ENCODE data around the gene PLCD1.
"Not testable (repeated sequence)": the region's sequence is repeated elsewhere in the genome, so short reads cannot be mapped to it uniquely, and the experiment has no call there.

The PLCD1 gene

DNA sequence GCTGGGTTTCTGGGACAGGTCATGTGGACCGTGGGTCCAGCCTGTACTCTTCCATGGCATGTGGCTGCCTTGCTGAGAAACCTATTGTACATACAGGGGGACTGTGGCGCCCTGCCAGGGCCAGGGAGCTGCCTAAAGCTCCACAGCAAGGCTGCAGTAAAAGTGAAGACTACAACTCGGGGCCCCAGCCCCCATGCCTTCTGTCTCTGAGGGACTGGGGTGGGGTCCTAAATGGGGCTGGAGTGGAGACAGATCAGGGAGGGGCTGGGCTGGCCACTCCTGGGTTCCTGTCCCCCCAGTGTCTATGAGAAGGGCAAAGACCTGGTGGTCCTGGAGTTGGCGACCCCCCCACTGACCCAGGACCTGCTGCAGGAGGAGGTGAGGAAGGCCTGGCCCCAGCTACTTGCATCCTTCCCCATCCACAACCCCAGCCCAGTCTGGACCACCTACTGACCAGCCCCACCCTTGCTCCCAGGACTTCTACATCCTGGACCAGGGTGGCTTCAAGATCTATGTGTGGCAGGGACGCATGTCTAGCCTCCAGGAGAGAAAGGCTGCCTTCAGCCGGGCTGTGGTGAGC, 31.6 kb downstream of the PLCD1 start:
- no peak for DNase-seq

DNA sequence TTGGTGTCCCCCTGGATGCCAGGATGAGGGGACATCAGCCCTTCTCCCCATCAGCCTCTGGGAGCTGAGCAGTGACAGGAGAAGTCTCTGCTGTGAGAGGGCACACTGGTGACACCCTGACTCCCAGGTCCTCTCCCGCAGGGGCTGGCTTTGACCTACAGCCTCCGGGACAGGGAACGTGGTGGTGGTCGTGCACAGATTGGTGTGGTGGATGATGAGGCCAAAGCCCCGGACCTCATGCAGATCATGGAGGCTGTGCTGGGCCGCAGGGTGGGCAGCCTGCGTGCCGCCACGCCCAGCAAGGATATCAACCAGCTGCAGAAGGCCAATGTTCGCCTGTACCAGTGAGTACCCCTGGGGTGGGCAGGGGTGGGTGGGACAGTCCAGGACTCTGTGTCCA, 32.1 kb downstream of the PLCD1 start:
- DNase-seq, result no peak

DNA sequence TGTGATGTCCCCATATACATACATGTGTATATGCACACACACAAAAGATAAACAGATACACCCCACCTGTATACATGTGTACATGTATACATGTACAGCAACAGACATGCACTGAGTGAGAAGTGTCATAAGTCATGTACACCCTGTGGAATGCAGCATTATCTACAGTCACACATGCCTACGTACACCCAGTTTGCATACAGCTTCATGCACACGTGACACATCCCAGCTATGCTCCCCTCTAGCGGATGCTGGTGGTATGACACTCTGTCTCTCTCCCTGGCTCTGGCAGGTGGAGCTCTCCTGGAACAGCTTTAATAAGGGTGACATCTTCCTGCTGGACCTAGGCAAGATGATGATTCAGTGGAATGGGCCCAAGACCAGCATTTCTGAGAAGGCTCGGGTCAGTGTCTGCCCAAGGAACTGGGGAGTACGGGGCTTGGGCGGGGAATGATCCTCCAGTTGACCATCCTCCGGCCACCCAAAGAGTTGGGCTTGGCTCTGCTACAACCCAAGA, 32.6 kb downstream of the PLCD1 start:
- peak; percentile 45 to 76 for DNase-seq

DNA sequence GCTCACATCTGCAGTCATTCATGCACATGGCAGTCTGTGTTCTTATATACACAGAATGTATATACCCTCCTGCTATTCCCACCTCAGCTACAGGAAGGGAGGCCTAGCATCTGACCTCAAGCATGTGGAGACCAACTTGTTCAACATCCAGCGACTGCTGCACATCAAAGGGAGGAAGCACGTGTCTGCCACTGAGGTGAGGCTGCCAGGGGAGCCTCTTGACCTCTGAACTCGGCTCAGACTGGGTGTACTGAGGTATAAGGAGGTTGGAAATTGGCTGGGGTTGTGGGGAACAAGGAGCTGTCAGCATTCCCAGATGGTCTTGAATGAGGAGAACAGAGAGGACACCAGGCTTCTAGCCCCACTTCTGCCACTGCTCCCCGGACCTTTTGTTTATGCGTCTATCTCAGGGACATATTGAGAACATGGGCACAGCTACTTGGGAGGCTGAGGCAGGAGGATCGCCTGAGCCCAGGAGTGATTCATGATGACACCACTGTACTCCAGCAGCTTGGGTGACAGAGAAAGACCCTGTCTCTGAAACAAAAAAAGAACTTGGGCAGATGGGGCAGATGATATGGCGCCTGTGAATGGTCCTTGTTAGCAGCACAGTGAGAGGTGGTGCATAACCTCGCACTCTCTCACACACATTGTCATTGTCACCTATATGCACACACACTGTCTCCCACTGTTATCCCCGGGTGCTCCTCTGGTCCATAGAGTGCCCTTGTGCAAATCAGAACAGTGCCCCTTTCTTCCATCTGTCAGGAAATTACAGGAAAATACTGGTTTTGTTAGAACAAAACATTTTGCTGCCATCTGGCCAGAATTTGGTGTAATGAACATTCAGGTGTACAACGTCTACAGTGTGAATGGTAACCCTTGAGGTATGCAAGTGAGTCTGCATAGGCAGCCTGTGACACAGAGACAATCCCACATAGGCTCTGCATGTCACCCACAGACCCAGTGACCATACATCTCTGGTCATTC, 33.5 kb downstream of the PLCD1 start:
- DNase-seq, result peak; percentile 34 to 79

DNA sequence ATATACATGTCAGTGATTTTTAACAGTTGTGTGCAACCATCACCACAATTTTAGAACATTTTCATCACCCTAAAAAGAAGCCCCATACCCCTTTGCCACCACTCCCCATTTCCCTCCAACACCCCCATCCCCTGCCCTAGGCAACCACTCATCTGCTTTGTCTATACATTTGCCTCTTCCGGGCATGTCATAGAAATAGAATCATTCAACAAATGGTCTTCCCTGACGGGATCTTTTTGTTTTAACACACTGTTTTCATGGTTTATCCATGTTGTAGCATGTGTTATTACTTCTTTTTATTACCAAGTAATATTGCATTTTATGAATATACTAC, 34.8 kb downstream of the PLCD1 start:
- DNase-seq, result no peak

DNA sequence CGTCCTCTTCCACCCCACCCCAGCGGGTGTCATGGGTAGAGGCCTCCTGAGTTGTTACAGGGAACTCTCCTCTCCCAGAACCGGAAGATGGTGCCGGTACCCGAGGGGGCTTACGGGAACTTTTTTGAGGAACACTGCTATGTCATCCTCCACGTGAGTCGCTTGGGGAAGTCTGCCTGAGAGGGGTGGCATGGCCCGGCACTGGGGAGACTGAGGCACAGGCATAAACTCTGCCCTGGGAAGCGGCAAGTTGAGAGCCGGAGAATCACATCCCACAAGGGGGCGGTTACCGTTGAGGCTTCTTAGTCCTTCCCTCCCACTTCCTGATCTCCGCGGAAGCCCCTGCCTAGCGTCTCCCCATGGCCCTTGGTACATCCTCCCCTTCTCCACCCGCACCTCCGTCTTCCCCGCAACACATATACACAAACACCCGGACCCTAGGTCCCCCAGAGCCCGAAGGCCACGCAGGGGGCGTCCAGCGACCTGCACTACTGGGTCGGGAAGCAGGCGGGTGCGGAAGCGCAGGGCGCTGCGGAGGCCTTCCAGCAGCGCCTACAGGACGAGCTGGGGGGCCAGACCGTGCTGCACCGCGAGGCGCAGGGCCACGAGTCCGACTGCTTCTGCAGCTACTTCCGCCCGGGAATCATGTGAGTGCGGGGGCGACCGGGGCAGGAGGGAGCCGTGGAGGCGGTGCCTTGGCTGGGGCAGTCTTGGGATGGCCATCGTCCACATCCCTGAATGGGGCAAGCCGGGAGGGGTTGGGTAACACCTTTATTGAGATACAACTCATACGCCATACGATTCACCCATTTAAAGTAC, 35.4 kb downstream of the PLCD1 start:
- DNase-seq, result no peak

DNA sequence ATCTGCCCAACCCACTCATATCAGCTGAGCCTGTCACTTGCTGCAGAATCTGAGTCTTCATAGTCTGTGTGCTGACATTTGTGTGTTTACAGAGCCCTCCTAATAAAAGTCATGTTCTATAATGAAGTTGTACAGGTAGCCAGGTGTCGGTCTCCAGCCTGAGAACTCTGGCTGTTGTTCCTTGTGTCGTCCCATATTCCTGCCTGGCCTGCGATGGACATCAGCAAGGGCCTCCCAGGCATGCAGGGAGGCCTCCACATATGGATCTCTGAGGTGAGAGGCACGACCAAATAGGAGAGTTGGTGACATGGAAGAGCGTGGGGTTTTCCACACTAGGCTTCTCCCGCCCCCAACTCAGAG, 36.0 kb downstream of the PLCD1 start:
- DNase-seq, result no peak

DNA sequence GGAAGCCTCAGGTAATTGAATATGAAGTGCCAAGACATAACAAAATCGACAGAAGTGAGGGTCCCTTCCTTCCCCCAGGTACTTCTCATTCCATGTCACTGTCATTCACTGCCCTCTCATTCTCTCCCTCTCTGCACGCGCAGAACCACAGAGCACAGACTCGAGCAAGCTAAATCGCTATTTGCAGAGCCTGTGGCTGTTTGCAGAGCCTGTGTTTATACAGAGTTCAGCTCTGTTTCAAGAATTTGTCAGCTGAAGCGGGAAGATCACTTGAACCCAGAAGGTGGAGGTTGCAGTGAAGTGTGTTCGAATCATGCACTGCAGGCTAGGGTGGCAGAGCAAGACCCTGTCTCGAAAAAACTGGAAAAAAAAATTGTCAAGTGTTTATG, 36.4 kb downstream of the PLCD1 start:
- DNase-seq, result no peak

DNA sequence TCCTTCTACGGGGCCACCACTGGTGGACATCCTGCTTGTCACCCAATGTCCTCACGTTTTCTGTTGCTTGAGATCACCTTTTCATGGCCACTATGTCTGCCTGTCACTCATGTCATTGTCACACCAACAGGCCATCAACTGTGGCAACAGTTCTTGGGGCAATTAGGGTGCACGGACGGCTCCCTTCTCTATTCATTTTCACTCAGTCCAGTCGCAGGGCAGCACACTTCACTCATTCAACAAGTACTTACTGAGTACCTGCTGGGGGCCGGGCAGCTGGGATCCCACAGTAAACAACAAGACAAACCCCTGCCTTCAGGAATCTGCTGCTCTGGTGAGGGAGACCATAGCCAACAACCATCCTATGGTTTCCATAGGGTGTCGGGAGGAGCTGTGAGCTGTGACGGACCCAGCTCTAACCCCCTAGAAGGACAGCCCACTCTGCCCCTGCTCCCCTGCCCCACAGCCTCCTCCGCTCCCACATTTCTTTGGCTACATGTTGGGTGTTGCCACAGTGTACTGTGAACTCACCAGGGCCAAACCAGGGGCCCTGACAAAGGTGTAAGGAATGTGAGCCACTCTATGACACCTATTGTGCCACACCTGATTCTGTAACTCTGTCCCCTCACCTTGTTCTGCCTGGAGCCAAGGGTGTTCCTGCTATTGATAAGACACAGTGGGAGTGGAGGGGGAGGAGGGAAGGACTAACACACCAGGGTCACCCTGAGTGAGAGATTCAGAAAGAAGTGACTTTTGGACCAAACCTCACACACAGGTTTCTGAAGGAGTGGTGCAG, 37.0 kb downstream of the PLCD1 start:
- no peak for DNase-seq

DNA sequence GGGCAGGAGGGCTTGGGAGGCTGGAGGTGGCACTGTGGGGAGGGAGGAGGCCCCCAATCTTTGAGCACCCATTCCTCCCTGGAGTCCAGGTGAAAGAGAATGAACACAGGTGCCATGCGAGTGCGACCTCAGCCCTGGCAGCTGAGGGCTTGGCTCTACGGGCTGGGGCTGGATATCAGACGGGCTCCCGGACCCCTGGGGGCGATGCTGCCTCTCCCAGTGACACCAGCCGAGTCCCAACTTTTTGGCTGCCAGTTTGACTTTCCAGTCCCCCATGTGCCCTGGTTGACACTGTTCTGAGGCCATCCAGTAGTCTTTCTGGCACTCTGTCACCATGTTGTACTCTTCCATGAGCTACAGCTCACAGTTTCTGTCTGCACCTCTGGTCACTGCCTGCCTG, 37.6 kb downstream of the PLCD1 start:
- no peak for DNase-seq

DNA sequence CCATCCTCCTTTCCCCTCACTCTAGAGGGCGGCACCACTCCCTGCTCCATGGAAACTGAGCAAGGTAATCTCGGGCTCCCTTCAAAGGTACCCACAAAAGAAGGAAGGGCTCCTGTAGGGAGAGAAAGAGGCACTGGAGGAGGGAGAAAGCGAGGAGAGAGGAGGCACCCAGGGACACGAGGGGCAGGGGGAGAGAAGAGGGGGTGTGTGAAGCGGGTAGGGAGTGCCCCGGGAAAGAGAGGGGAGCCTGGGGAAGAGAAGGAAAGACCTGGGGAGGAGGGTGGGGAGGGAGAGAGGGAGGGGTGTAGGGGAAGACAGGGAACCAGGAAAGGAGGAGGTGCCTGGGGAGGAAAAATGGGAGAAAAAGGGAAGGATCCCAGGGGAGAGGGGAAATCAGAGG, 38.3 kb downstream of the PLCD1 start:
- no peak for DNase-seq

DNA sequence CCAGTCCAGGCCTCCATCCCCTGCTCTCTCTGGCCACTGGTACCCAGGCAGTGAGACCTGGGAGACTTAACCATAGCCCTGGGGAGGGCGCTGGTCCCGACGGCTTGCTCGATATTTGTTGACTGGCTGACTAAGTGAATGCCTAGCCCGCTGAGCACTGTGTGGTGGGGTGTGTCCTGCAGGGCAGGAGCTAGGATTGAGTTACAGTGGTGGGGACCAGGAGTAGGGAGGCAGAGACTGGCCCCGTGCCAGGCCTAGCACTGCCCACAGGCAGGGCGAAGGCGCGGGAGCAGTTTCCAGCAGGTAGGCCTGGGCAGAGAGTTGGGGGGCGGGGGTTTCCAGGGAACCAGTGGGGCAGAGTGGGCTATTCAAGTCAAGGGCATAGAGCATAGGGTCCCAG, 38.9 kb downstream of the PLCD1 start, which contains the start of gene VILL:
VILL (plus strand) TSS at position 260 of the 400 bp plus-strand sequence. CDS start 2,887 bp downstream, outside the sequence.
- DNase-seq, result no peak

DNA sequence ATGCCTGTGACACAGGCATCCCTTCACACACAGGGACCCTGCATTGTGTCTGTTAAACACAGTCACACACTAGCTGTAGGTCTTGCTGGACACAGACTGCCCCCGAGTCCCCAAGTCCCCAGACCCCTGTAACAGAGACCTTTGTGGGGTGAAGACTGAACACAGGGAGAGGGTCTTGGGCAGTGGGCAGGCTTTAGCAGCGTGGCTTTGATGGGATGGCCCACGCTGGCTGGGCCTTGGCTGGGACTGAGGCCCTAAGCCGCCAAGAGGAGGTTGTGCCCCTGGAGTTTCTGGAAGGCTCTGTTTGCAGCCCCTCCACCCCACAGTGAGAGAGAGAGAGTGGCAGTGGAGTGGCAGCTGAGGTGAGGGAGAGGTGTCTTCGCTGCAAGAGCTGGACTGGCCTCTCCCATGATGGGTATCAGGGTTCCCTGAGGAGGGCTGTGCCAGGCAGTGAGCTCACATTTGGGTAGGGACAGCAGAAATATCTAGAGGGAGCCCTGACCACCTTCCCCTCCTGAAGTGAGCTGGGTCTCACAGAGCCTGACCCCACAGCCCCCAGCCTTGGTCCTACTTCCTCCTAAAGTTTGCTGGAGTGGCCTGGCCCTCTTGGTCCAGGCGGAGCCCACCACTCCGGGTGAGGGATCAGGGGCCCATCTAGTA, 39.5 kb downstream of the PLCD1 start:
- DNase-seq, result no peak

DNA sequence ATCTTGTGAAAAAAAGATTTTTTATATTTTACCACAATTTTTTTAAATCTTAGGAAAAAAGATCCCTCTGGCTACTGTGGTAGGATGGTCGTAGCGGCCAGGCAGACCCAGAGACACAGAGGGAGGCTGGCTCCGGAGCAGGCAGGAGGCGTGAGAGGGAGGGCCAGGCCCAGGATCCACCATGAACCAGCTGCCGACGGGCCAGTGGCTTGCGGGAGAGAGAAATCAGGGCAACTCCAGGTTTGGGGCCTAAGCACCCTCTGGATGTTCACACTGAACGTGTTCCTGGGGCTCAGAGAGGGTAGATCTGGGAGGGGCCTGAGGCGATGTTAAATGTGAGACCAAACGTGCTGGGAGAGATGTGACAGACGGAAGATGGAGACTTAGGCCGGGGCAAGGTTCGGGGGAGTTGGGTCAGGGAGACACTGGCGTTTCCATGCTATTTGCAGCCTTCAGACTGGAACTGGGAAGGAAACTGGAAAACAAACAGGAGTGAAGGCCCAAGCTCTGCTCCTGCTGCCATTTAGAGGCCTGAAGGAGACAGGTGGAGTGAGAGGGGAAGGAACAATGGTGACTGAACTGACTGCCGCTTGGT, 40.4 kb downstream of the PLCD1 start:
- no peak for DNase-seq

DNA sequence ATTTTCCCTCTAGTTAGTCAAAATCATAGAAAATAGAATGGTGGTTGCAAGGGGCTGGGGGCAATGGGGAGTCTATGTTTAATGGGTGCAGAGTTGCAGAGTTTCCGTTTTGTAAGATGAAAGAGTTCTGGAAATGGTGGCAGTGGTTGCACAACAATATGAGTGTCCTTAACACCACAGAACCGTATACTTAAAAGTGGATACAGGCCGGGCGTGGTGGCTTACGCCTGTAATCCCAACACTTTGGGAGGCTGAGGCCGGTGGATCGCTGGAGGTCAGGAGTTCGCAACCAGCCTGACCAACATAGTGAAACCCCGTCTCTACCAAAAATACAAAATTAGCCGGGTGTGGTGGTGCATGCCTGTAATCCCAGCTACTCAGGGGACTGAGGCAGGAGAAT, 41.1 kb downstream of the PLCD1 start:
- DNase-seq, result not testable (repeated sequence)

DNA sequence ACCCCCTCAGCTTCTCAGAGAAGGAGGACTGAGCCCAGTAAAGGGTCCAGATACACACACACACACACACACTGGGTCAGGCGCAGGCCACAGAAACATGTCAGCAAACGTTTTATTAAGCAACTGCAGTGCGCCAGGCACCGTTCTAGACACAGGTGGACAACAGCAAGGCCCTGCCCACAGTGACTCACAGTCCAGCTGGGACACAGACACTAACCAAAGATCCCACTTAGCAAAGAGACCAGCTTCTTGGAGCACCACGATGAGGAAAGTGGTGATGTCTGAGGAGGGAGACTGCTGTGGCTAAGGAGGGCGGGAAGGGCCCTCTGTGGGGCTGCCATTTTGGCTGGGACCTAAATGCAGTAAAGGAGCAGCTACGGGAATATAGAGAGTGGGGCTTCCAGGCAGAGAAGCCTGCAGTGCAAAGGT, 41.7 kb downstream of the PLCD1 start:
- DNase-seq, result no peak

DNA sequence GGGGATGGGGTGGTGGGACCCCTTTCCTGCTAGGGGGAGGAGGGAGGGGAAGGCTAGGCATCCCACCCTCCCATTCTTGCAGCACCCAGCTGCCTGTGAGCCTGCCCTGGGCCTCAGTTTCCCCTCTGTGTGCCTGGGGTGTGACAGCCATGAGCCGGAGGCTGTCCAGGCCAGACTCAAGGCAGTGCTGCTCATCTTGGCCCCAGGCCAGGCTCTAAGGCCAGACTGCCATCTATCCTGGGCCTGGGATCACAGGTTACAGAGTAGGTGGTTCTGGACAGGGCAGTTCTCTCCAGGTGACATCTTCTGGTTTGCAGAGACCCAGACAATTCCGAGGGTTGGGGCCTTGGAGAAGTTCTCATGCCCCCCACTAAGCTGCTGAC, 42.1 kb downstream of the PLCD1 start:
- no peak for DNase-seq

DNA sequence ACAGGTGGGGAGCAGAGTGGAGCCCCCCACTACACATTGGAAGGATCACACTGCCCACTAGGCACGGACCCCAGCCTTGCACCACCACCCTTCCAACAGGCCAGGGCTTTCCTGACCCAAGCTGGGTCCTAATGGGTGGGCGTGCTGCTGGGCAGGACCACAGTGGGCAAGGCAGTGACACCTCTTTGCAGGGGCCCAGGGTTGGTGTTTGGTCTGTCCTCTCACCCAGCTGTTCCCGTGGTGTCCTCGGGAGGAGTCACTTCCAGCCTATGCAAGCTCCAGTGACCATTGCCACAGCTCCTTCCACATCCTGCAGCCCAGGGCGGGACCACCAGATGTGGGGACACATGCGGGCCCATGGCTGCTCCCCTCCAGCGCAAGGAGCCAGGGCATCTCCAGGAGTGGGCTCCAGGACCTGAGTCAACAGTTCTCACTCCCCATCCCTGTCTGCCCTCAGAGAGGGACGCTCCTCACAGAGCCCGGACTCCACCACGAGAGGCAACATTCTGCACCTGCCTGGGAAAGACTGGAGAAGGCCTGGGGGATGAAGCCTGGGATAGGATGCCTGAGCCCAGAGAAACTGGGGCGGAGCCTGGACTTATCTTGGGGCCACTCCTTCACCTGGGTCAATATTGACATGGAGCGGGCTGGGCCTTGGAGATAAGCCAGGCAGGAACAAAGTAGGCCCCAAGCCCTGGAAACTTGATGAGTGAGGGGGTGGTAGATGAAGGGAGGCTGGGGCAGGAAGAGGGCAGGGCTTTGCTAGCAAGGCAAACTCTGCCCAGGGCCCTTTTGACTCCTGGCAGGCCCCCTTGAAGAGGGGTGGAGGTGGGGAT, 42.7 kb downstream of the PLCD1 start:
- DNase-seq, result no peak

DNA sequence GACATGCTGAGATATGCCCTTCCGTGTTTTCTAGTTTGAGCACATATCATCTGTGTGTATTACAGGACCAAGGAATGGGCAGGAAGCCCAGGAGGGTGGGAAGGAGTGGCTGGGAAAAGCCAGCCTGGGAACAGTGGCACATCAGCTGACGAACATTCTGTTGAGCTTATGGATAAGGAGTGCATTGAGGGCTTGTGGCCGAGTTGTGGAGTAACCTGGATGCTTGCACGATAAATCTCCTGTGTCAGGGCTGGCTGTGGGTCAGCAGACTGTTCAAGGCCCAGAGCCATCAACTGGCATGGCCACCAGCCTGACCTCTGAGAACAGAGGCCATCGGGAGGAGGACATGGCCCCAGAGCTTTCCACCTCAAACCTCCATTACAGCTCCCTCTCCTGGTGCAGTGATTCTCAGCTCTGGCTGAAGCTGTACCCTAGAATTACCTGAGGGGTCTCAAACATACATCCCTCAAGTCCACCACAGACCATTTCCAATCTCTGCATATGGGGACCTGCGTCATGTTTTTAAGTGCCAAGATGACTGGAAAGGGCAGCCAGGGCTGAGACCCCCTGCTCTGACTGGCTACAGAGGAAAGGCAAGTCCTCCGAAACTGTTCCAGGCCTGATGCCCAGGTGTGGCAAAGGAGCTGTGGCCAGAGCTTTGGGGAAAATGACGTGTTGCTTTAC, 43.7 kb downstream of the PLCD1 start:
- no peak for DNase-seq

DNA sequence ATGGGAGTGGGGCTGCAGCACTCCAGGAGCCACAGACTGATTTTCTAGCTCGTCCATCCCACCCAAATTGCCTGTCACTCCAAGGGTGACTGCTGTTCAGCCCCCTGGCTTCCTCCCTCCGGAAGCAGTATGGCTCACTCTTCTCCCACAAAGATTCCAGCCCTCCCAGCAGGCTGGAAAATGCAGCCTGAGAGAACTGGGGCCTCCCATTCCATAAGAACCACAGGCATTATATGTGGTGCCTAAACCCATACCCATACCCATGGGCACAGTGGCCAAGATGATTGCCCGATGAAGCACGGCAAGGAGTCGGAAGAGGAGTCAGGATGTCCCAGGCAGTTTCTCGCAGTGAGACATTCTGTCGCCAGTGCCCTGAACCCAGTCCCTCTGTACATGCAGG, 44.8 kb downstream of the PLCD1 start:
- DNase-seq, result no peak

All from NCI-H524 (cell line).